Tibial nerve (tissue), 4 donors: ENCODE data around the gene MAPKAP1. TPM values are rescaled to one million over a fixed set of nuclear protein-coding genes. Genes with fewer than 3 reads are reported as not detected.

Source experiments
- DNase-seq, 2 donors: peaks; one replicate each; pipeline ENCODE4 v3.0.0-alpha.2; 2019; ENCODE audit warnings: low spot score in 2 of 2
- H3K27ac ChIP-seq, 4 donors: fragments of 200-600 bp; sonication (generic) in 3 of 4; one replicate each; pipeline ENCODE4 v1.5.1; 2017 to 2019; ENCODE audit warnings: mild to moderate bottlenecking in 1 of 4
- H3K27me3 ChIP-seq, 2 donors: fragments of 200-600 bp; sonication (generic) in 1 of 2; one replicate each; pipeline versions ENCODE4 v1.5.1 to v1.6.0; 2017 to 2019
- H3K36me3 ChIP-seq, 3 donors: fragments of 200-600 bp; sonication (generic); one replicate each; pipeline ENCODE4 v1.5.1; 2018 to 2019
- H3K4me1 ChIP-seq, 4 donors: fragments of 200-600 bp; sonication (generic) in 3 of 4; one replicate each; pipeline ENCODE4 v1.5.1; 2017 to 2019
- H3K4me3 ChIP-seq, 4 donors: fragments of 200-600 bp; sonication (generic) in 3 of 4; one replicate each; pipeline ENCODE4 v1.5.1; 2017 to 2019; ENCODE audit warnings: mild to moderate bottlenecking in 1 of 4, moderate library complexity in 1 of 4
- H3K9me3 ChIP-seq, 4 donors: fragments of 200-600 bp; sonication (generic) in 3 of 4; one replicate each; pipeline ENCODE4 v1.5.1; 2017 to 2019
- EP300 ChIP-seq, 2 donors: sonication (generic); formaldehyde crosslinking; IDR thresholded peaks; one replicate each; pipeline ENCODE4 v1.6.1; 2017; ENCODE audit warnings: antibody characterized with exemption in 2 of 2, mild to moderate bottlenecking in 1 of 2
- POLR2A ChIP-seq, 2 donors: fragments of 450-650 bp; IDR thresholded peaks; one replicate each; pipeline ENCODE4 v1.6.1; 2017; ENCODE audit warnings: antibody characterized with exemption in 2 of 2, mild to moderate bottlenecking in 2 of 2, moderate library complexity in 2 of 2
- WGBS, 2 donors: methylation state at CpG; one replicate each; pipeline ENCODE4 v1.1.5; 2018; 5-methylcytosine and 5-hydroxymethylcytosine counted together
- total RNA-seq, 4 donors: library from RNA; depleted of rRNA; stranded (reverse); fragments of >200 nt; gene quantifications; one replicate each; pipeline ENCODE4 v1.1.0, GENCODE V29; 2016
- TF ChIP-seq, protein P1 (sequence below), 5 experiments: fragments of 200-600 bp in 3 of 5; fragments of 450-650 bp in 2 of 5; sonication (generic) in 3 of 5; IDR thresholded peaks; one replicate each; pipeline ENCODE4 v1.5.1; 2016 to 2019; ENCODE audit warnings: antibody characterized with exemption in 5 of 5, mild to moderate bottlenecking in 3 of 5, moderate library complexity in 2 of 5

The MAPKAP1 gene
- total RNA-seq, 4 donors from 2014 or later: 61.4 to 111 (median 92.7) TPM

DNA sequence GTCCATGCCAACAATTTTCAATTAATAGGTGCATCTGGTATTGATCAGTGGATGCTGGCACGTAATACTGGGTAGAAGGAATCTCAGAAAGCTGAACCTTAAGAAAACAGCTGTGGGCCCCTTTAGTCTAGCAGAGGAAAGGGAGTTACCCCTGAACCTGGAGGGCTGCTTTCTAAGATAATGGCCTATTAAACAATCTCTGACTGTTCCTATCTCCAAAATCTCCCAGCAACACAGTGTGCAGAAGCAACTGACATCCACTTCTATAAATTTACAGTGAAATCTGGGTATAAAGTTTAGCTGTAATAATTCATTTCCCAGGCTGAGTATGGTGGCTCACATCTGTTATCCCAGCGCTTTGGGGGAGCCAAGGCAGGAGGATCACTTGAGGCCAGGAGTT lies 198.8 kb downstream of the MAPKAP1 start:
- Histone ChIP-seq H3K27ac (no peak overlapping the region), H3K4me1 (peaks cover 0 to 5% (median 0%) of the 10 kb centered on the region in 4 donors), H3K9me3 (no peaks in the 10 kb centered on the region), H3K4me3 (no peak overlapping the region), H3K36me3 (peaks cover 0 to 19% (median 0%) of the 10 kb centered on the region in 3 donors), H3K27me3 (no peaks in the 10 kb centered on the region)
- no peak for TF ChIP-seq EP300 (IDR thresholded peaks at IDR 0.05)
- no peak for TF ChIP-seq POLR2A (IDR thresholded peaks at IDR 0.05)
- TF ChIP-seq, protein P1, sequence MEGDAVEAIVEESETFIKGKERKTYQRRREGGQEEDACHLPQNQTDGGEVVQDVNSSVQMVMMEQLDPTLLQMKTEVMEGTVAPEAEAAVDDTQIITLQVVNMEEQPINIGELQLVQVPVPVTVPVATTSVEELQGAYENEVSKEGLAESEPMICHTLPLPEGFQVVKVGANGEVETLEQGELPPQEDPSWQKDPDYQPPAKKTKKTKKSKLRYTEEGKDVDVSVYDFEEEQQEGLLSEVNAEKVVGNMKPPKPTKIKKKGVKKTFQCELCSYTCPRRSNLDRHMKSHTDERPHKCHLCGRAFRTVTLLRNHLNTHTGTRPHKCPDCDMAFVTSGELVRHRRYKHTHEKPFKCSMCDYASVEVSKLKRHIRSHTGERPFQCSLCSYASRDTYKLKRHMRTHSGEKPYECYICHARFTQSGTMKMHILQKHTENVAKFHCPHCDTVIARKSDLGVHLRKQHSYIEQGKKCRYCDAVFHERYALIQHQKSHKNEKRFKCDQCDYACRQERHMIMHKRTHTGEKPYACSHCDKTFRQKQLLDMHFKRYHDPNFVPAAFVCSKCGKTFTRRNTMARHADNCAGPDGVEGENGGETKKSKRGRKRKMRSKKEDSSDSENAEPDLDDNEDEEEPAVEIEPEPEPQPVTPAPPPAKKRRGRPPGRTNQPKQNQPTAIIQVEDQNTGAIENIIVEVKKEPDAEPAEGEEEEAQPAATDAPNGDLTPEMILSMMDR (IDR thresholded peaks at IDR 0.05): no peak
- no peak for DNase-seq
- WGBS, 2 donors: 90 to 96% methylated on average over 2 of the region's 2 CpGs

DNA sequence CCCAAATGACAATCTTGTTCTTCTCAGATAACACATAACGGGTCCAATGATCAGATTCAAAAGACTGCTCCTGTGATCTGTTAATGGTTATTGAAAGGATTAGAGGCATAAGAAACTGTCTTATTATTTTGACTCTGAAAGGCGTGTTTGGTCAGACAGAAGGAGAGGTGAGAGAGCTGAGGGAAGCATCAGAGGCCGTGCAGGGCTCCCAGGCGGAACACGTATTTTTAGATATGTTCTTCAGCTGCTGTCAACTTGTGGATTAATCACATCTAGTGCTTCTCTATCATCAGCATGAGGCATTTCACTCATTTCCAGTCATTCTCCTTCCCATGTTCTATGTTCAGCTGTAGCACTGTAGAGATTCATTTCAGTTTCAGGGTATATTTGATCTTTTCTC lies 199.8 kb downstream of the MAPKAP1 start:
- Histone ChIP-seq H3K27me3 (no peaks in the 10 kb centered on the region), H3K27ac (no peak overlapping the region), H3K4me3 (no peak overlapping the region), H3K36me3 (peaks cover 0 to 19% (median 0%) of the 10 kb centered on the region in 3 donors), H3K4me1 (peaks cover 0 to 4% (median 0%) of the 10 kb centered on the region in 4 donors), H3K9me3 (peaks cover 0 to under 1% (median 0%) of the 10 kb centered on the region in 4 donors)
- WGBS, 2 donors: 95 to 97% methylated on average over 5 of the region's 5 CpGs
- TF ChIP-seq POLR2A (IDR thresholded peaks at IDR 0.05) (no peak), EP300 (IDR thresholded peaks at IDR 0.05) (no peak)
- TF ChIP-seq, protein P1 (IDR thresholded peaks at IDR 0.05): no peak
- DNase-seq: no peak

DNA sequence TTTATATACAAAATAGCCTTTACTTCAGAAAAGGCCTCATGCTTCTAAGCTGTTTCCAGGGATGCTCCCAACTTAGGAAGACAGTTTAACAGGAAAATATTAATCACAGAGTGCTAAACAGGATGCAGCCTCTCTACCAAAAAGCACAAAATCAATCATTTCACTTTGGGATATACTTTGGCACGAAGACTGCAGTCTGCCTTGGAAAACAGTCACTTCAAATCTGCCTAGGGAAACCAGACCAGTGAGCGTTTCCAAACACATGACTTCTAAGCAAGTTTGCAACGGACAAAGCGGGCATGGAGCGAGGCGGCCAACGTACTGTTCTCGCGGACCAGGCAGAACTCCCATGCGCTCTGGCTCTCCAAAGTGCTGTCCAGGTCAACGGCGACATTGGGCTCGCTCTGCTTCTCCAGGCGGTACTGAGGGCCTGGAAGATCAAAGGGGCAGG lies 201.0 kb downstream of the MAPKAP1 start:
- WGBS, 2 donors: 77 to 85% methylated on average over 14 of the region's 14 CpGs

DNA sequence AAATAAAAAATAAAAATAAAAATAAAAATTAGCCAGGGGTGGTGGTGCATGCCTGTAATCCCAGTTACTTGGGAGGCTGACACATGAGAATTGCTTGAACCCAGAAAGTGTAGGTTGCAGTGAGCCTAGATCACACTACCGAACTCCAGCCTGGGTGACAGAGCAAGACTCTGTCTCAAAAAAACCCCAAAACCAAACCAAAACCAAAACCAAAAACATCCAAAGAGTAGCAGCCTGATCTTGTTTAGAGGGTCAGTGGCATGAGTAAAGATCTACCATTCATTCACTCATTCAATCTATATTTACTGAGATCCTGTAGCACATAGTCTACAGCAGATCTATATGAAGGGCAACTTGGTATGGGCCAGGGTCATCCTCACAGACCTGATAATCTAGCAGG lies 202.4 kb downstream of the MAPKAP1 start:
- H3K4me3 ChIP-seq: no peak overlapping the region
- 93 to 100% methylated on average over 1 of the region's 1 CpG for WGBS, 2 donors
- TF ChIP-seq, protein P1 (IDR thresholded peaks at IDR 0.05): no peak
- TF ChIP-seq POLR2A (IDR thresholded peaks at IDR 0.05) (no peak), EP300 (IDR thresholded peaks at IDR 0.05) (no peak)
- H3K36me3 ChIP-seq: peaks cover 0 to 39% (median 0%) of the 10 kb centered on the region in 3 donors
- H3K27ac ChIP-seq: no peak overlapping the region
- DNase-seq: no peak
- H3K9me3 ChIP-seq: peaks cover 0 to 10% (median 0%) of the 10 kb centered on the region in 4 donors
- no peaks in the 10 kb centered on the region for H3K4me1 ChIP-seq
- no peaks in the 10 kb centered on the region for H3K27me3 ChIP-seq

More for the DNA sequence above, 201.0 kb downstream of the MAPKAP1 start:
- no peak for TF ChIP-seq EP300 (IDR thresholded peaks at IDR 0.05)
- no peak for TF ChIP-seq POLR2A (IDR thresholded peaks at IDR 0.05)
- TF ChIP-seq, protein P1 (IDR thresholded peaks at IDR 0.05): no peak
- no peak for DNase-seq
- Histone ChIP-seq H3K4me3 (no peak overlapping the region), H3K27ac (no peak overlapping the region), H3K27me3 (no peaks in the 10 kb centered on the region), H3K4me1 (no peaks in the 10 kb centered on the region), H3K36me3 (peaks cover 0 to 31% (median 0%) of the 10 kb centered on the region in 3 donors), H3K9me3 (peaks cover 0 to 10% (median 0%) of the 10 kb centered on the region in 4 donors)

DNA sequence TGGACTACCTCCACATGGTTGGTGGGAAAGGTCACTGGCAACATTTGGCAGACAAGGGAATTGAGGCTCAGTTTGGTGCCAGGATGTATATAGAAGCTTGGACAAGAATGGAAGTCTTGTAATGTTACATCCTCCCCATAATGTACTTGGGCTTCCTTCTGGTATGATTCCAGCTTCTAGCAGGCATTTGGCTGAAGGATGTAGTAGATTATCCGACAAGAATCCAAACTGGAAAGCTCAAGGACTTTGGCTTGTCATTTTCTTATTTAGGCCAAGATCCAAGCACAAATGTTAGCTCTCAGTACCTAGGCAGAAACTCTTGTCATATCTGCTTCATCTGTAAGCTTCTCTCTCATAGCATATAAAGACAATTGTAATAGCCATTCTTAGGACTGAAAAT lies 209.1 kb downstream of the MAPKAP1 start:
- Histone ChIP-seq H3K27me3 (no peaks in the 10 kb centered on the region), H3K36me3 (peaks cover 0 to 20% (median 0%) of the 10 kb centered on the region in 3 donors), H3K27ac (no peak overlapping the region), H3K4me1 (no peaks in the 10 kb centered on the region), H3K4me3 (no peak overlapping the region), H3K9me3 (peaks cover 0 to 10% (median 0%) of the 10 kb centered on the region in 4 donors)
- DNase-seq: no peak
- TF ChIP-seq EP300 (IDR thresholded peaks at IDR 0.05) (no peak), POLR2A (IDR thresholded peaks at IDR 0.05) (no peak)
- TF ChIP-seq, protein P1 (IDR thresholded peaks at IDR 0.05): no peak
- WGBS, 2 donors: 64 to 86% methylated on average over 1 of the region's 1 CpG
